Measurements from ENCODE around the gene FGFBP3. TPM values are rescaled to one million over a fixed set of nuclear protein-coding genes. Genes with fewer than 3 reads are reported as not detected.

The FGFBP3 gene
- total RNA-seq, 1 donor from 2014 or later, result 0.34 TPM

Other genes starting within 250 kb of the FGFBP3 start
- gene TNKS2, start 111.1 kb downstream of the FGFBP3 start, total RNA-seq, result 68.1 and 74.7 TPM in 2 replicates
- gene BTAF1, start 14.3 kb upstream of the FGFBP3 start, total RNA-seq, result 36.0 and 43.9 TPM in 2 replicates